GM21529 (cell line): Measurements from ENCODE around the gene ZBTB12.
A peak's percentile ranks its signal among the peaks of the same experiment; 100 is the strongest.
"Not testable (repeated sequence)": the region's sequence is repeated elsewhere in the genome, so short reads cannot be mapped to it uniquely, and the experiment has no call there.

Experiments used
- ATAC-seq: cut with Tn5 transposase; IDR thresholded peaks from one replicate; pipeline ENCODE4 v1.9.1; 2021; ENCODE audit not compliant: unreplicated experiment

ZBTB12 gene

DNA sequence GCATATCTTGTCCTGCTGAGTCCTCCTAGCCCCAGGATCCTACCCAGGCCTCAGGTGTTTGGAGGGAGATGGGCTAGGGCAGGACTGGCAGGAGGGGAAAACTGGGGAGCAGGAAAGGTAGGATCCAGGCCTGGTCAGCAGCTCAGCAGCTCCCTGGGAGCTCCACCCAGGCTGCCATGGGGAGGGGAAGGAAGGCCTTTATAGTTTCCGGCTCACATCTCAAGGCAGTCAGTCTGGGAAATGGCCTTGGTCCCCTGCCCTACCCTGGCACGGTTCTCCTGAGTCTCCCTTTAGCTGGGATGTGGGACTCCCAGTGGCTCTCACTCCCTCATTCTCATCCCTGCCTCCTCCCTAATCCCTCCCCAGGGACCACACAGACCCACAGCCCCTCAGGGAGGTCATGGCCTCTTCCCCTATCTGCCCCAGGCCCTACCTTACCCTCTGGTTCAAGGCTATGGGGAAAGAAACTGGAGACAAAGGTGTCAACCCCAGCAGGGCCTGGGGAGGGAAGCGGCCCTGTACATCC lies 24.7 kb downstream of the ZBTB12 start:
- no peak for ATAC-seq

GRCh38 chr6:31876357-31876756 lies 25.5 kb downstream of the ZBTB12 start:
- no peak for ATAC-seq

DNA sequence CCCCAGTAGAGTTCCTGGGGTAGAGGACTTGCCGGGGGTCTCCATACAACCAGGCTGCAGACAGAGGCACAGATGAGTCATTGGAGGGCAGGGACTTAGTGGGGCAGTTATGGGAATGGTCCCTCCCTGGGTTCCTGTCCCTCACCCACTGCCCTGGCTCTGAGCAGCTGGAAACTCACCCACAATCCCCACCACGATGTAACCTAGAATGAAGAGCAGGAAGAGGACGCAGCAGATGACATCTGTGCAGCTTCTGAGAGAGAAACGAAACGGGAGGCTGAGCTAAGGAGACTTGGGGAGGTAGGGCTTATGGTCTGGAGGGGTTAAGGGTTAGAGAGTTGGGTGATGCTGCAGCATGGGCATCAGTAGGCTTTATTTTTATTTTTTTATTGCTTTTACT lies 26.0 kb downstream of the ZBTB12 start:
- no peak for ATAC-seq

DNA sequence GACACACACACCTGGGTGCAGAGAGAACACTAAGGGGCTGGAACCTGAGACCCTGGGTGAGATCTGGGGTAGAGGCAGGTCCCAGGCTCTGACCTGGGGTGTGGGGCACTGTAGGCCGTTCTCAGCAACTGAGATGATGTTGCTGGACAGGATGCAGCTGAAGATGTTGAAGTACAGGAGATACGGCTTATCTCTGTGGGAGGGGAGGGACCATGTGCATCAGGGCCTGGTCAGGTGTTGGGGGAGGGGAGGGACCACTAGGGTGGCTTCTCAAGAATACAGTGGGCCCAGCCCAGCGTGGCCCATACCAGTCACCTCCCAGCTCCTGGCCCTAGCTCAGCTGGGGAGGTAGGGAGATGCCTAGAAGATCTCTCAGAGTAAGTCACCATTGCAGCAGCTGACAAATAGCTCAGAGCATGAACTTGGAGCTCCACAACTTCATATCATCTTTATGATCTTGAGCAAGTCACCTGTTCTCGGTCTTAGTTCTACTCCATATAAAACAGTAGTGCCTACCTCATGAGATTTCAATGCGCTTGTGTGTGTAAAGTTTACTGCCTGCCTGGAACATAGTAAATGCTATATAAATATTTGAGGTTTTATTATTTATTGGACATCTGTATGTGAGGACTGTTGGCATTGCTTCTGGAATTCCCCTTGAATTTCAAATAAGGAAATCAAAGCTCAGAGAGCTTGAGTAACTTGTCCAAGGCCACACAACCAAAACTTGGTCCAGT lies 26.9 kb downstream of the ZBTB12 start:
- ATAC-seq, result no peak

DNA sequence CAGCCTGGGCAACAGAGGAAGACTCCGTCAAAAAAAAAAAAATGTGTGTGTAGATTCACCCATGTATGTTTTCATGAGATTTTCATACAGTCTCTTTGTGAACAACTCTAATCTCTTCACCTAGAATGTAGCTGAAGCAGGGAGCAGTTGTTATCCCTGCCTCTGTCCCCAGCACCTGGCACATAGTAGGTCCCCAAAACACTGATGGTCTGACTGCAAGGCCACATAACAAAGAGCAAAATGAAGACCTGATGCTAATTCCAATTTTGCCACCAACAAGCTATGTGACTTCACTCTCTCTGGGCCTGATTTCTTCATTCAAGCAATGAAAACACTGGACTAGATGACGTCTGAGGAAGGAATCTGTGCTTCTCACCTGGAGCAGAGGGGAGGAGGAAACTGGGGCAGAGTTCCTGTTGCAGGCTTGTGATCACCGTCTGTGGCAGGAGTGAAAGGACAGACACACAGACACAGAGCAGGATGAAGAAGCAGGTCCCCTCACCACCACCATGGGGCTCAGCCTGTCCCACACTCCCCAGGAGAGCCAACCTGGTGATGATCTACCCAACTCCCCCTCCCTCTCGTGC lies 27.7 kb downstream of the ZBTB12 start:
- no peak for ATAC-seq

DNA sequence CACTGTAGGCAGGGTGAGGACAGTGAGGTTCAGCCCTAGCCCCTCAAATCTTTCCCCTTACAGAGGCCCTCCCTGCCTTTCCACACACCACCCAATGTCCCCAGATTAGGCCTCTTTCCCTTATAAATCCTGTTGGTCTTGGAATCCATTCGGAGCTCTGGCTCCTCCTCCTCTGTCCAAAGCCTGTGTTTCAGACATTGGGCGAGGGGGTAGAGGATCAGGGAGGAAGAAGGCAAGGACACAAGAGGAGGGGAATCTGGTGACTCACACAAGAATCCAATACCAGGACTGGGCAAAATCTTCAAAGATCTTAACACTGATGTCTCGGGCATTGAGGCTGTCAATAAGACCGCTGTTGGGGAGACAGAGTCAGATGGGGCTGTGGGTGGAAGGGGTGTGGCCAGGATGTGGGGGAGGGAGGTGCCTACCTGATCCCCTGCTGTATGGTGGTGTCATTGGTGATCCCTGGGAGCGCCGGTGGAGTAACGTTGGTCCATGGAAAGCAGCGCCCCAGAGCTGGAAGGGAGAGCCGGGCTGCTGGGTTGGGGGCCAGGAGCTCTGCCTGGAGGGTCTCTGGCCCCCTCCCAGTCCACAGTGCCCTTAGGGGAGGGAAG lies 30.7 kb downstream of the ZBTB12 start:
- ATAC-seq, result no peak

- ATAC-seq, result no peak
These were observed 31.4 kb downstream of the ZBTB12 start for GRCh38 chr6:31870385-31870921.

DNA sequence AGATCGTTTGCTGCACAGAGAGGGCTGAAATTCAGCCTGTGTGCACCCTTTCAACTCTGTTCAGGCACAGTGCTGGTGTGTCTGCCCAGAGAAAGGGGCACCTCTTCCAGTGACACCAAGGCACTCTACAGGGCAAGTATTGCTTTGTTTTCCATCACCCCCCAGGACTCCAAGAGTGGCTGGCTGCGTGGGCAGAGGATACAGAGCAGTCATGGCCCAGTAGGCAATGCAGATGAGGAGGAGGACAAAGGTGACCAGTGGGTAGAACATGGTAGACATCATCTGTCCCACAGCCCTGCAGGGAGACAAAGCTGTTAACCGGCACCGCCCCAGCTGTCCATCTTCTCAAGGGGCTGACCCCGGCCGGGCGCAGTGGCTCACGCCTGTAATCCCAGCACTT lies 32.5 kb downstream of the ZBTB12 start:
- no peak for ATAC-seq

DNA sequence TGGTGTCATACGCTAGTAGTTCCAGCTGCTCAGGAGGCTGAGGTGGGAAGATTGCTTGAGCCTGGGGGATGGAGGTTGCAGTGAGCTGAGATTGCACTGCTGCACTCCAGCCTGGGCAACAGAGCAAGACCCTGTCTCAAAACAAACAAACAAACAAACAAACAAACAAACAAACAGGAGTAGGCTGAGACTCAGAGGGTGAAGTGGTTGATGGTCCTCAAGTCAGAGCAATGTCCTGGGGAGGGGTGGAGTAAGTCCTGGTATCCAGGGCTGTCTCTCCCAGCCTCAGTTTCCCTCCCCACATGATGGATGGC lies 33.3 kb downstream of the ZBTB12 start:
- not testable (repeated sequence) for ATAC-seq

GRCh38 chr6:31865205-31866118 lies 36.4 kb downstream of the ZBTB12 start:
- ATAC-seq, result no peak

GRCh38 chr6:31864818-31865204 lies 37.1 kb downstream of the ZBTB12 start:
- no peak for ATAC-seq

DNA sequence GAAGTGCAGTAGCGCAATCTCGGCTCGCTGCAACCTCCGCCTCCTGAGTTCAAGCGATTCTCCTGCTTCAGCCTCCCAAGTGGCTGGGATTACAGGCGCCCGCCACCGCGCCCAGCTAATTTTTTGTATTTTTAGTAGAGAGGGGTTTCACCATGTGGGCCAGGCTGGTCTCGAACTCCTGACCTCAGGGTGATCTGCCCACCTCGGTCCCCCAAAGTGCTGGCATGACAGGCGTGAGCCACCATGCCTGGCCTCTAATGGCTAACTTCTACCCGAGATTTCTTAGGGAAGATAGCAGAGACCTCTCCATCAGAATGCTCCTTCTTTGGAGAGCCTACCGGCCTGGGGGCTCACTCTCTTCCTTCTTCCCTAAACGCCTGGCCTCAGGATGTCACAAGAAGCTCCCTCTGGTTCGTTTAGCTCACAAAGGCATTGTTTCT lies 37.7 kb downstream of the ZBTB12 start:
- not testable (repeated sequence) for ATAC-seq

GRCh38 chr6:31862344-31863235 lies 39.3 kb downstream of the ZBTB12 start, which contains the start of gene NEU1:
Gene NEU1, minus strand, starts transcription at chr6:31862821. Its CDS starts 45 bp downstream, at chr6:31862776.
- peak; percentile 91 for ATAC-seq

- ATAC-seq, result no peak
These were observed 40.0 kb downstream of the ZBTB12 start for GRCh38 chr6:31861919-31862343.

GRCh38 chr6:31861150-31861549 lies 40.7 kb downstream of the ZBTB12 start:
- no peak for ATAC-seq

- ATAC-seq, result no peak
These were observed 41.5 kb downstream of the ZBTB12 start for GRCh38 chr6:31860349-31860748.

GRCh38 chr6:31859923-31860322 lies 42.0 kb downstream of the ZBTB12 start:
- no peak for ATAC-seq

DNA sequence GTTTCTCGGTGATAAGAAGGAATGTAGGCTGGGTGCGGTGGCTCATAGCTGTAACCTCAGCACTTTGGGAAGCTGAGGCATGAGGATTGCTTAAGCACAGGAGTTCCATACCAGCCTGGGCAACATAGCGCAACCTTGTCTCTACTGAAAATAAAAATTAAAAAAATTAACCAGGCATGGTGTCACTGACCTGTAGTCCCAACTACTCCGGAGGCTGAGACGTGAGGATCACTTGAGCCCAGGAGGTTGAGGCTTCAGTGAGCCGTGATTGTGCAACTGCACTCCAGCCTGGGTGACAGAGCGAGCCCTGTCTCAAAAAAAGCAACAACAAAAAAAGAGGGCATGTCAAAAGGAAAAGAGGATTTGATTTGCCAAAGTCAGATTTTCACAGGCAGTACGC lies 43.2 kb downstream of the ZBTB12 start:
- ATAC-seq, result no peak

DNA sequence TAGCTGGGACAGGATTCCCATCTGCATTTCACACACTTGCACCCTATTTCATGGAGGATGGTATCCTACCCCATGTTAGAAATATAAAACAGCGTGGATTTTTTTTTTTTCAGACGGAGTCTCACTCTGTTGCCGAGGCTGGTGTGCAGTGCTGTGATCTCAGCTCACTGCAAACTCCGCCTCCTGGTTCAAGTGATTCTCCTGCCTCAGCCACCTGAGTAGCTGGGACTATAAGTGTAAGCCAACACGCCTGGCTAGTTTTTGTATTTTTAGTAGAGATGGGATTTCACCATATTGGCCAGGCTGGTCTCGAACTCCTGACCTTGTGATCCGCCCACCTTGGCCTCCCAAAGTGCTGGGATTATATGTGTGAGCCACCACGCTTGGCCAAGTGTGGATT lies 44.1 kb downstream of the ZBTB12 start:
- ATAC-seq, result not testable (repeated sequence)
